ENCODE measurements around the gene UGT1A5.

Gene UGT1A5

GRCh38 chr2:233798335-233799086, 85.8 kb downstream of the UGT1A5 start:
- TF ChIP-seq, protein P1, sequence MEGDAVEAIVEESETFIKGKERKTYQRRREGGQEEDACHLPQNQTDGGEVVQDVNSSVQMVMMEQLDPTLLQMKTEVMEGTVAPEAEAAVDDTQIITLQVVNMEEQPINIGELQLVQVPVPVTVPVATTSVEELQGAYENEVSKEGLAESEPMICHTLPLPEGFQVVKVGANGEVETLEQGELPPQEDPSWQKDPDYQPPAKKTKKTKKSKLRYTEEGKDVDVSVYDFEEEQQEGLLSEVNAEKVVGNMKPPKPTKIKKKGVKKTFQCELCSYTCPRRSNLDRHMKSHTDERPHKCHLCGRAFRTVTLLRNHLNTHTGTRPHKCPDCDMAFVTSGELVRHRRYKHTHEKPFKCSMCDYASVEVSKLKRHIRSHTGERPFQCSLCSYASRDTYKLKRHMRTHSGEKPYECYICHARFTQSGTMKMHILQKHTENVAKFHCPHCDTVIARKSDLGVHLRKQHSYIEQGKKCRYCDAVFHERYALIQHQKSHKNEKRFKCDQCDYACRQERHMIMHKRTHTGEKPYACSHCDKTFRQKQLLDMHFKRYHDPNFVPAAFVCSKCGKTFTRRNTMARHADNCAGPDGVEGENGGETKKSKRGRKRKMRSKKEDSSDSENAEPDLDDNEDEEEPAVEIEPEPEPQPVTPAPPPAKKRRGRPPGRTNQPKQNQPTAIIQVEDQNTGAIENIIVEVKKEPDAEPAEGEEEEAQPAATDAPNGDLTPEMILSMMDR (conservative IDR thresholded peaks at IDR 0.05) = no peak
- no peak for TF ChIP-seq ZFX (IDR thresholded peaks at IDR 0.05)
- H3K27ac ChIP-seq = no peak overlapping the region

DNA sequence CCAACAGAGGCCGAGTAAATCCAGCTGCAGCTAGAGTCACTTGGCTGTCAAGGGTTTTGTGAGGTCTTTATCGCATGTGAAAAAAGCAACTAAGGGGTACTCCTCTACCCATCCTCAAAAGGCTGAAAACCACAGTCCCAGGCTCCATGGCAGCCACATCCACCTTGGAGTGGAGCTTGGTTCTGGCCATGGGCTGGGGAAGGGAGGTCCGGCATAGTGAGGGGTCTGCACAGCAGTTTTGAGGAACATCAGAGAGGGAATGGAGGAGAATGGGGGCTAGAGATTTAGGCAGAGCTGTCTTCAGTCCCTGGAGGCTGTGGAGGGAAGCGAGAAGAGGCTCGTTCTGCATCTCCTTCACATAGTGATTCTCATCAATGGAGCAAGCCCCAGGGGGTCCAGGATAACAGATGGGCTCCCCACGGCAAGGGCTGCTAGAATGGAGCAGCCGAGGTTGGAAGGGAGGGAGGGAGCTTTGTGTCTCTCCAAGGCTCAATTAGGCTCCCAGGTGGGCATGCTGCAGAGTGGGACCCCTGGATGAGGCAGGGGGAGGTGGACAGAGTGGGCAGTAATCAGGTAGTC, 86.5 kb downstream of the UGT1A5 start:
- TF ChIP-seq, protein P1 (conservative IDR thresholded peaks at IDR 0.05) = no peak
- TF ChIP-seq ZFX (IDR thresholded peaks at IDR 0.05) = no peak
- H3K27ac ChIP-seq = no peak overlapping the region

DNA sequence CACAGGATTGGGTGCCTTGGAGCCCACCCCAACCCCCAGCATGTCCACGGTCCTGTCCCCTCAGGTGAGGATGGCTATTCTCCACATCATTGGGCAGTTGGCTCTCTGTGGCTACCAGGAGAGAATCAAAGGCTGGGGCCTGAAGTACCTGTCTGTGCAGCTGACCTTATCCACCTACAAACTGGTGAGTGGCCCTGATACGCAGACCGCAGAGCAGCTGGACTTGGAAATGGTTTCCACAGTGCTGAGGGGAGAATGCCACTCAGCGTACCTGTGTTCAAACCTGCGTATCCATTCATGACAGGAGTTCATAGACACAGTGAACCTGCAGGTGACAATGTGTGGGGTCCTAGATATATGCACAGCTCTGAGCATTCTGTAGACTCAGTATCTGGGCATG, 87.0 kb downstream of the UGT1A5 start:
- TF ChIP-seq ZFX (IDR thresholded peaks at IDR 0.05) = no peak
- TF ChIP-seq, protein P1 (conservative IDR thresholded peaks at IDR 0.05) = no peak
- H3K27ac ChIP-seq = no peak overlapping the region

GRCh38 chr2:233800208-233800607, 87.5 kb downstream of the UGT1A5 start:
- TF ChIP-seq ZFX (IDR thresholded peaks at IDR 0.05) = no peak
- TF ChIP-seq, protein P1 (conservative IDR thresholded peaks at IDR 0.05) = no peak
- no peak overlapping the region for H3K27ac ChIP-seq

- H3K27ac ChIP-seq = no peak overlapping the region
Observed at GRCh38 chr2:233801357-233802131, 88.8 kb downstream of the UGT1A5 start.

GRCh38 chr2:233802132-233802815, 89.6 kb downstream of the UGT1A5 start:
- TF ChIP-seq, protein P1 (conservative IDR thresholded peaks at IDR 0.05) = no peak
- TF ChIP-seq ZFX (IDR thresholded peaks at IDR 0.05) = no peak
- H3K27ac ChIP-seq = no peak overlapping the region

More at GRCh38 chr2:233801357-233802131, 88.8 kb downstream of the UGT1A5 start:
- TF ChIP-seq, protein P1 (conservative IDR thresholded peaks at IDR 0.05) = no peak
- TF ChIP-seq ZFX (IDR thresholded peaks at IDR 0.05) = no peak
